Panc1 (cell line): Measurements from ENCODE around the gene POU1F1.

Experiments used
- CTCF ChIP-seq: fragments of 450-650 bp; IDR thresholded peaks from 2 replicates; pipeline ENCODE4 v1.5.1; 2017; ENCODE audit warnings: mild to moderate bottlenecking
- POLR2AphosphoS5 ChIP-seq: IDR thresholded peaks from 2 replicates; pipeline ENCODE4 v1.6.1; 2012; ENCODE audit warnings: mild to moderate bottlenecking, low read depth, low read length, moderate library complexity
- SIN3A ChIP-seq: IDR thresholded peaks from 2 replicates; pipeline ENCODE4 v1.6.1; 2012; ENCODE audit warnings: low read depth, mild to moderate bottlenecking, low read length, moderate library complexity, borderline replicate concordance; ENCODE audit not compliant: insufficient read depth
- TCF7L2 ChIP-seq: IDR thresholded peaks from 2 replicates; pipeline ENCODE4 v1.6.1; 2011; ENCODE audit warnings: mild to moderate bottlenecking, low read depth, low read length, inconsistent platforms
- TF ChIP-seq, protein P1 (sequence below), 2 experiments: IDR thresholded peaks; 2 replicates each; pipeline ENCODE4 v1.6.1; 2011 to 2012; ENCODE audit warnings: low read depth in 2 of 2, control low read depth in 1 of 2, low read length in 1 of 2, mild to moderate bottlenecking in 1 of 2, moderate library complexity in 1 of 2; ENCODE audit not compliant: insufficient read depth in 1 of 2

- no peak for TF ChIP-seq CTCF
- TF ChIP-seq SIN3A = no peak
- TF ChIP-seq POLR2AphosphoS5 = no peak
- TF ChIP-seq, protein P1, sequence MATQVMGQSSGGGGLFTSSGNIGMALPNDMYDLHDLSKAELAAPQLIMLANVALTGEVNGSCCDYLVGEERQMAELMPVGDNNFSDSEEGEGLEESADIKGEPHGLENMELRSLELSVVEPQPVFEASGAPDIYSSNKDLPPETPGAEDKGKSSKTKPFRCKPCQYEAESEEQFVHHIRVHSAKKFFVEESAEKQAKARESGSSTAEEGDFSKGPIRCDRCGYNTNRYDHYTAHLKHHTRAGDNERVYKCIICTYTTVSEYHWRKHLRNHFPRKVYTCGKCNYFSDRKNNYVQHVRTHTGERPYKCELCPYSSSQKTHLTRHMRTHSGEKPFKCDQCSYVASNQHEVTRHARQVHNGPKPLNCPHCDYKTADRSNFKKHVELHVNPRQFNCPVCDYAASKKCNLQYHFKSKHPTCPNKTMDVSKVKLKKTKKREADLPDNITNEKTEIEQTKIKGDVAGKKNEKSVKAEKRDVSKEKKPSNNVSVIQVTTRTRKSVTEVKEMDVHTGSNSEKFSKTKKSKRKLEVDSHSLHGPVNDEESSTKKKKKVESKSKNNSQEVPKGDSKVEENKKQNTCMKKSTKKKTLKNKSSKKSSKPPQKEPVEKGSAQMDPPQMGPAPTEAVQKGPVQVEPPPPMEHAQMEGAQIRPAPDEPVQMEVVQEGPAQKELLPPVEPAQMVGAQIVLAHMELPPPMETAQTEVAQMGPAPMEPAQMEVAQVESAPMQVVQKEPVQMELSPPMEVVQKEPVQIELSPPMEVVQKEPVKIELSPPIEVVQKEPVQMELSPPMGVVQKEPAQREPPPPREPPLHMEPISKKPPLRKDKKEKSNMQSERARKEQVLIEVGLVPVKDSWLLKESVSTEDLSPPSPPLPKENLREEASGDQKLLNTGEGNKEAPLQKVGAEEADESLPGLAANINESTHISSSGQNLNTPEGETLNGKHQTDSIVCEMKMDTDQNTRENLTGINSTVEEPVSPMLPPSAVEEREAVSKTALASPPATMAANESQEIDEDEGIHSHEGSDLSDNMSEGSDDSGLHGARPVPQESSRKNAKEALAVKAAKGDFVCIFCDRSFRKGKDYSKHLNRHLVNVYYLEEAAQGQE (IDR thresholded peaks at IDR 0.05; ENCODE audit: insufficient read depth in 1 of 2, low read depth in 2 of 2, low read length in 1 of 2) = no peak
- TF ChIP-seq TCF7L2 = no peak
These were observed 12.1 kb upstream of the POU1F1 start for GRCh38 chr3:87288446-87288845.
